GM18502 (cell line): ENCODE measurements around the gene F11R.
"Not testable (repeated sequence)": the region's sequence is repeated elsewhere in the genome, so short reads cannot be mapped to it uniquely, and the experiment has no call there.

Experiments used
- ATAC-seq: cut with Tn5 transposase; IDR thresholded peaks from one replicate; pipeline ENCODE4 v1.9.1; 2021; ENCODE audit warnings: mild to moderate bottlenecking; ENCODE audit not compliant: unreplicated experiment, poor library complexity

The F11R gene

DNA sequence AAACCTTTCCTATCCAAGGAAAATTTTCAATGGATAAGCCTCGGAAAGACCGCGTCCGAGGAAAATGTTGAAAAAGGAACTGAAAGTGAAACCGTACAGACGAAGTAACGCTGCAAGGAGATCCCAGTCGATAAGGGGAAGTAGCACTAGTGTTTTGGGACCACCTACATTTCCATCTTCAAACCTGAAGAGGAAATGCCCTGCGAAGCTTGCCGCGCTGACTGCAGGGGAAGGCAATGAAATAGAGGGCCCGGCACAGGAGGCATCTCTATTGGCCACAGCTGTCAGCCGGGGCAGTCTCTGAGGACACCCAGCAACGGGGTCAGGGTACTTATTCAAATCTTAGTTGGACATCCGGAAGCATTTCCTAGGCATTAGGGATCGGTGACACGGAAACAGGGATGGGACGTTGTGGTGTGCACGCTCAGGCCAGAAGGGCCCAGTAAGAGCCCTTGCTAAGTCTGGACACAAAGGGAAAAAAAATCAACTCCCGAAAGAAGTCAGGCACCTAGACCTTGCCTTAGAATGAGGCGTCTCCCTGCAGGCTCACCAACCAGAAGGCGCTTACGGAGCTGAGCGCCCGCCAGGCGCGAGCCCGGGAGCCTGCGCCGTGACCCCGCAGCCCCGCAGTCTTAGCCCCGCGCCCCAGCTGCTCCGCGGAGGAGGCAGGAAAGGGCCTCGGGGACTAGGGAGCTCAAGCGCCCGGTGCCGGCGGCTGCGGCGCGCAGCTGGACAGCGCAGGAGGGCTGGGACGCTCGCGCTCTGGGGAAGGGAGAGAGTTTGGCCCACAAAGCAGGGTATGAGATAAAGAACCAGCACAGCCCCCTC lies 24.2 kb upstream of the F11R start:
- ATAC-seq, result peak; percentile 41

DNA sequence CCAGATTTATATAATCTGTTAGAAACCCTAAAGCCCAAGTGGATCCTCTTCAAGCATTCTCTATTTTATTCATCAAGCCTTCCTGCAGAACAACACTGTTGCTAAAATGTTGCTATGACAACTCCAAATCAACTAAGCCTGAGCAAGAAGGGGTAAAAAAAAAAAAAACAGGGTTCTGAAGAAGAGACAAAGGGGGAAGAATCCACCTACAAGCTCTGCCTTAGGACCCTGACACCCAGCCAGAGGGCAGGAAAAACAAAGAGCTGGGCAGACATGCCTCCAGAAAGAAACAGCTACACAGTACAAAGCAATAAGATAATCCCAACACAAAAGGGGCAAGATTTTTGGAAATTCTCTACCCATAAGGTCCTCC lies 23.6 kb upstream of the F11R start:
- ATAC-seq, result no peak

DNA sequence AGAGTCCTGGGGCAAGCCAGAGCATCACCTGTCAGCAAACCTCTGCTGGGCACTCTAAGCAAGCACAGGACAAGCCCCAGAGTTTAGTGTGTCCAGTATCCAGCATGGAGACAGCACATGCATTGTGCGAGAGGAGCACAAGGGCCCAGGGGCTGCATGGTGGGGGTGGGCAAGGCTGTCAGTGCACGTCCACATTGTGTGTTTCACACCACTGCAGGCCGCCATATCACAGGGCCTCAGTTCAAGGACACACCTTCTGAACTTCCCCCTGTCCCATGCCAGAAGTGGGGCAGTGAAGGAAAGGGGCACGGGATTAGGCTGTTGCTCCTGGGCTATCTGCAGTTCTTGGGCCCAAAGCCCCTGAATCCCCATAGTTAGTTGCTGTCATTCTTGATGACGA lies 18.6 kb upstream of the F11R start:
- ATAC-seq, result no peak

DNA sequence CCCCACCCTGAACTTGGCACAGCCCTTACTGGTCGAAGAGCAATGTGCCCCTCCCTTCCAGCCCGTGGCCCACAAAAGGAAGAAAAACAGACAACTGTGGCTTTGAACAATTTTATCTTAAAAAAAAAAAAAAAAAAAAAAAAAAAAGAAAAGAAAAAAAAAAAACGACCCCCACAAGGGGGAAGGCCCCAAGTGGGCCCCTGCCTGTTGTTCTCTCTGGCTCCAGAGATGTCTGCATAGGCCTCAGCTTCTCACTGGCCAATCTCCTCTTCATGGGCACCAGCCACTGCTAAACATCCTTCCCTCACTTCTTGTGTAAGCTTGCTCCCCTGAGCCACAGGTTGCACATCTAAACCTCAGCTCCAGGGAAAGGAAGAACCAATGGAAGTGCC lies 18.2 kb upstream of the F11R start:
- no peak for ATAC-seq

GRCh38 chr1:161038523-161039153 lies 17.7 kb upstream of the F11R start, which contains the start of gene TSTD1:
TSTD1 (minus strand) TSS chr1:161038964; CDS start chr1:161038889, 75 bp downstream.
- peak; percentile 84 for ATAC-seq

- ATAC-seq, result no peak
Observed at GRCh38 chr1:161037661-161038522, 16.9 kb upstream of the F11R start.

DNA sequence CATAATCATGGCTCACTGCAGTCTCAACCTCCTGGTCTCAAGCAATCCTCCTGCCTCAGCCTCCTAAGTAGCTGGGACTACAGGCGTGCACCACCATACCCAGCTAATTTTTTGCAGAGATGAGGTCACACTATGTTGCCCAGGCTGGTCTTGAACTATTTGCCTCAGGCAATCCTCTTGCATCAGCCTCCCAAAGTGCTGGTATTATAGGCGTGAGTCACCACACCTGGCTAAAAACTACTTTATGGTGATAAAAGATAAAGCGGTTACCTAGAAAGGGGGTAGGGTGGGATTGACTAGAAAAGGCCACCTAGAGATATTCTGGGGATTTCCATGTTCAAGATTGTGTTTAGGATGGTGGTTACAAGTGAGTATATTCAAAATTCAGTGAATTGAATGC lies 12.8 kb upstream of the F11R start:
- ATAC-seq, result no peak

- ATAC-seq, result no peak
Observed at GRCh38 chr1:161032409-161032808, 11.5 kb upstream of the F11R start.

DNA sequence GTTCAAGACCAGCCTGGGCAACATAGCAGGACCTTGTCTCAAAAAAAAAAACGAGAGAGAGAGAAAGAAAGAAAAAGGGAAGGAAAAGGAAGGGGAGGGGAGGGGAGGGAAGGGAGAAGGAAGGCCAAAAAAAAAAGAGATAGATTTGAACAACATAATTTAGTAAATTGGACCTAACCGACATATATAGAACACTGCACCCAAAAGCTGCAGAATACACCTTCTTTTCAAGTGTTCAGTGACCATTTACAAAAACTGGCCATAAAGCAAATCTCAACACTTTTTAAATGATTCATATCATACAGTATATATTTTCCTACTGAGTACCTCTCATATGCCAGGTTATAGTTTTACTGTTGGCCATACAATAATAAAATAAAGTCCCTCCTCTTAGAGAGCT lies 10.9 kb upstream of the F11R start:
- ATAC-seq, result no peak

DNA sequence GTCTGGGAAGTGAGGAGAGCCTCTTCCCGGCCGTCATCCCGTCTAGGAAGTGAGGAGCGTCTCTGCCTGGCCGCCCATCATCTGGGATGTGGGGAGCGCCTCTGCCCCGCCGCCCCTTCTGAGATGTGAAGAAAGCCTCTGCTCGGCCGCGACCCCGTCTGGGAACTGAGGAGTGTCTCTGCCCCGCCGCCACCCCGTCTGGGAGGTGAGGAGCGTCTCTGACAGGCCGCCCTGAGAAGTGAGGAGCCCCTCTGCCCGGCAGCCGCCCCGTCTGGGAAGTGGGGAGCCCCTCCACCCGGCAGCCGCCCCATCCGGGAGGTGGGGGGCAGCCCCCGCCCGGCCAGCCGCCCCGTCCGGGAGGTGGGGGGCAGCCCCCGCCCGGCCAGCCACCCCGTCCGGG lies 8.5 kb upstream of the F11R start:
- not testable (repeated sequence) for ATAC-seq

DNA sequence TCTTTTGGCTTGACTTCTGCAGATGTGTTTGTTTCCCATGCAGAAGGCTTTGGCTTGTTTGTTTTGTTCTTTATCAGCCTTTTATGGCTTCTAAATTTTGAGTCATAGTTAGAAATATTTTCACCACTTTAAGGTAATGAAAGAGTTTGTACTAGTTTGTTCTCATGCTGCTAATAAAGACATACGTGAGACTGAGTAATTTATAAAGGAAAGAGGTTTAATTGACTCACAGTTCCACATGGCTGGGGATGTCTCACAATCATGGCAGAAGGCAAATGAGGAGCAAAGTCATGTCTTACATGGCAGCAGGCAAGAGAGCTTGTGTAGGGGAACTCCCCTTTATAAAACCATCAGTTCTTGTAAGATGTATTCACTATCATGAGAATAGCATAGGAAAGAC lies 6.0 kb upstream of the F11R start:
- ATAC-seq, result not testable (repeated sequence)

- not testable (repeated sequence) for ATAC-seq
Observed at GRCh38 chr1:161022432-161022831, 1.5 kb upstream of the F11R start.

GRCh38 chr1:161021970-161022353 lies 1.0 kb upstream of the F11R start:
- no peak for ATAC-seq

GRCh38 chr1:161021165-161021969 lies 415 bp upstream of the F11R start:
- ATAC-seq, result peak; percentile 91

DNA sequence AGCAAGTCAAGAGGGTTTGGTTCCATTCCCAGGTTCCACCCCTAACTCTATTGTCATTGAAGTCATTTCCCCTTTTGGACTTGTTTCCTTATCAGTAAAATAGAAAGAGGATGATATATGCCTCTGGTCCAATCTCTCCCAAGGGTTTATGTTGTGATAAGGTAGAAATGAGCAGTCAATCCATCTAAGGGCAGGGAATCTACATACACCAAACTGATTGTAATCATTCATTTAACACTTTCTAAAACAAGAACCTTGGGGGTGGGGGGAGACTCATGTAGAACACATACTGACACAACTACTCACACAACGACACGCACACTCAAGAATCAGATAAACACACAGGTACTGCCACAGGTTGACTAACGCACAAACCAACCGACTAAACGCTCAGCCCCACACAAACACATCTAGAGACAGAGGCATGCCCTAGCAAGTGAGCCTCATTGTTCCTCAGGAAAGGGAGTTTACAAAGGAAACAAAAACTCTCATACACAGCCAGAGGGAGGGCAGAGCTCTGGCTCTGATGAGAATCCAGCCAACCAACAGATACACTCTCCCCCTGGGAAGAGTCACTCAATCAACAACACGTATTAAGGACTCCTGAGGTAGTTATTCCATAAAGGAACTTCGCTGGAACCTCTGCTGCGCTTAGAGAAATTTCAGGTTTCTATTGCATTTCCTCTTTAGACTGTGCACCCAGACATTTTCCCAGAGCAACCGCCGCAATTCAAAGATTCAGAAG lies 1.0 kb downstream of the F11R start:
- ATAC-seq, result no peak

- ATAC-seq, result not testable (repeated sequence)
Observed at GRCh38 chr1:161019111-161019660, 1.8 kb downstream of the F11R start.

DNA sequence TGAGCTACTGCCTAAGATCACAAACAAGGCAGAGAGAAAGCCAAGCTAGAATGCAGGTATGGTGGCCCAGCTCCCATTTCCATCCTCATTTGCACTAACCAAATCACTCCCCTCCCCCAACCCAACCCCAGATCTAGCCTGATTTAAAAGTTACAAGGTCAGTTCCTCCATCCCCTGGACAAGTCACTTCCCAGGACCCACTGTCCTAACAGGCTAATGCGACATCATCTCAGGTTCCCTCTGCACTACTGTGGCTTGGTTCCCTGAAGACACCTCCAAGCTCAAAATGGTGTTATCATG lies 2.4 kb downstream of the F11R start:
- ATAC-seq, result no peak

- ATAC-seq, result no peak
Observed at GRCh38 chr1:161017756-161018630, 3.0 kb downstream of the F11R start.
